WERI-Rb-1 (cell line): Measurements from ENCODE around the gene CA5B.
A peak's percentile ranks its signal among the peaks of the same experiment; 100 is the strongest.
"Not testable (repeated sequence)": the region's sequence is repeated elsewhere in the genome, so short reads cannot be mapped to it uniquely, and the experiment has no call there.

ENCODE experiments used
- DNase-seq: peaks from one replicate; pipeline ENCODE4 v3.0.0-alpha.2; 2020
- H3K27ac ChIP-seq: fragments of 250-450 bp; sonication (Bioruptor Pico); 2 replicates; pipeline ENCODE4 v1.5.1; 2020; ENCODE audit warnings: mild to moderate bottlenecking, moderate library complexity
- H3K27me3 ChIP-seq: fragments of 250-450 bp; sonication (Bioruptor Pico); 2 replicates; pipeline ENCODE4 v1.5.1; 2021; ENCODE audit warnings: mild to moderate bottlenecking, low read depth, moderate library complexity; ENCODE audit not compliant: insufficient read depth, severe bottlenecking
- H3K36me3 ChIP-seq: fragments of 250-450 bp; sonication (Bioruptor Pico); 2 replicates; pipeline ENCODE4 v1.5.1; 2020; ENCODE audit warnings: mild to moderate bottlenecking, moderate library complexity
- H3K4me3 ChIP-seq: 2 replicates; pipeline ENCODE4 v1.5.1; 2011; ENCODE audit warnings: low read depth, mild to moderate bottlenecking, control low read depth, low read length
- H3K9me3 ChIP-seq: fragments of 250-450 bp; sonication (Bioruptor Pico); 2 replicates; pipeline ENCODE4 v1.5.1; 2021; ENCODE audit warnings: mild to moderate bottlenecking, moderate library complexity; ENCODE audit not compliant: severe bottlenecking
- TF ChIP-seq, protein P1 (sequence below): IDR thresholded peaks from 2 replicates; pipeline ENCODE4 v1.5.1; 2011; ENCODE audit warnings: low read depth, mild to moderate bottlenecking, control low read depth, inconsistent platforms, low read length

The CA5B gene, protein sequence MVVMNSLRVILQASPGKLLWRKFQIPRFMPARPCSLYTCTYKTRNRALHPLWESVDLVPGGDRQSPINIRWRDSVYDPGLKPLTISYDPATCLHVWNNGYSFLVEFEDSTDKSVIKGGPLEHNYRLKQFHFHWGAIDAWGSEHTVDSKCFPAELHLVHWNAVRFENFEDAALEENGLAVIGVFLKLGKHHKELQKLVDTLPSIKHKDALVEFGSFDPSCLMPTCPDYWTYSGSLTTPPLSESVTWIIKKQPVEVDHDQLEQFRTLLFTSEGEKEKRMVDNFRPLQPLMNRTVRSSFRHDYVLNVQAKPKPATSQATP

GRCh38 chrX:15737959-15738902, at the start of gene CA5B:
Gene CA5B, plus strand, starts transcription at chrX:15738270. Its CDS starts 11,754 bp downstream, at chrX:15750024.
- Histone ChIP-seq H3K9me3 (no peaks in the 10 kb centered on the region), H3K4me3 (peak within 1 kb of the TSS; percentile 18), H3K27me3 (no peaks in the 10 kb centered on the region), H3K36me3 (no peaks in the 10 kb centered on the region), H3K27ac (no peak within 1 kb of the TSS)
- DNase-seq, result peak; percentile 89
- TF ChIP-seq, protein P1, sequence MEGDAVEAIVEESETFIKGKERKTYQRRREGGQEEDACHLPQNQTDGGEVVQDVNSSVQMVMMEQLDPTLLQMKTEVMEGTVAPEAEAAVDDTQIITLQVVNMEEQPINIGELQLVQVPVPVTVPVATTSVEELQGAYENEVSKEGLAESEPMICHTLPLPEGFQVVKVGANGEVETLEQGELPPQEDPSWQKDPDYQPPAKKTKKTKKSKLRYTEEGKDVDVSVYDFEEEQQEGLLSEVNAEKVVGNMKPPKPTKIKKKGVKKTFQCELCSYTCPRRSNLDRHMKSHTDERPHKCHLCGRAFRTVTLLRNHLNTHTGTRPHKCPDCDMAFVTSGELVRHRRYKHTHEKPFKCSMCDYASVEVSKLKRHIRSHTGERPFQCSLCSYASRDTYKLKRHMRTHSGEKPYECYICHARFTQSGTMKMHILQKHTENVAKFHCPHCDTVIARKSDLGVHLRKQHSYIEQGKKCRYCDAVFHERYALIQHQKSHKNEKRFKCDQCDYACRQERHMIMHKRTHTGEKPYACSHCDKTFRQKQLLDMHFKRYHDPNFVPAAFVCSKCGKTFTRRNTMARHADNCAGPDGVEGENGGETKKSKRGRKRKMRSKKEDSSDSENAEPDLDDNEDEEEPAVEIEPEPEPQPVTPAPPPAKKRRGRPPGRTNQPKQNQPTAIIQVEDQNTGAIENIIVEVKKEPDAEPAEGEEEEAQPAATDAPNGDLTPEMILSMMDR, result no peak

GRCh38 chrX:15694941-15695451, 43.1 kb upstream of the CA5B start:
- no peak for DNase-seq
- peaks cover 32% of the 10 kb centered on the region for H3K36me3 ChIP-seq
- TF ChIP-seq, protein P1, result no peak

GRCh38 chrX:15696516-15696915, 41.6 kb upstream of the CA5B start:
- TF ChIP-seq, protein P1, result no peak

More at GRCh38 chrX:15694941-15695451, 43.1 kb upstream of the CA5B start:
- Histone ChIP-seq H3K9me3 (no peaks in the 10 kb centered on the region), H3K4me3 (no peak overlapping the region), H3K27ac (no peak overlapping the region), H3K27me3 (no peaks in the 10 kb centered on the region)

DNA sequence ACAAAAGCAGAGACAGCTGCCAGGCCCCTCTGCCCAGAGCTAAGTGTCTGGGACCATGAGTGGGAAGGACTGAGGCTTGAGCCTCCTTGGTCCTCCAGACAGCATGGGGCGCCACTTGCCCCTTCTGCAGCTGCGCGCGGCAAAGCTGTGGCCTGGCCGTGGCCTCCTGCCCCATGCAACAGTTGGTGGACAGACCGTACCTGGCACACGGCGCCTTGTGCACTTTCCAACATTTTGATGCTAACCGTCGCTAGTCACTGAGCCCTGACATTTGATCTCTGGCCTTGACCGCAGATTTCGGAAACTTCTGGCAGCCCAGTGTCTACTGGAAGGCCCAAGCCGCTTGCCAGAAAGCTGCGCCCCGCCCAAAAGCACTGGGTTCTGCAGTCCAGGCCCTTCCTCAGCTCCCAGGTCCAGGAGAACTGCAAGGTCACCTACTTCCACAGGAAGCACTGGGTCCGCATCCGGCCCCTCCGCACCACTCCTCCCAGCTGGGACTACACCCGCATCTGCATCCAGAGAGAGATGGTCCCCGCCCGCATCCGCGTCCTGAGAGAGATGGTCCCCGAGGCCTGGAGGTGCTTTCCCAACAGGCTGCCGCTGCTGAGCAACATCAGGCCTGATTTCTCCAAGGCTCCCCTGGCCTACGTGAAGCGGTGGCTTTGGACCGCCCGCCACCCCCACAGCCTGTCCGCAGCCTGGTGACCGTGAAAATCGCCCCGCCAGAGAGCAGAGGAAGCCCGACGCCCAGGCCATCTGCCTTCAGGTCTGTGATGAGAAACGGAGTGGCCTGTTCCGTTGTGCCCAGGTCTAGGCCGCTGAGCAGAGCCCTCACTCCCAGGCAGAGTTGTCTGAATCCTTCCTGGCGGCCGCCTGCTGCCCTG, 35.3 kb upstream of the CA5B start:
- DNase-seq, result no peak
- H3K27me3 ChIP-seq, result no peaks in the 10 kb centered on the region
- TF ChIP-seq, protein P1, result no peak
- no peak overlapping the region for H3K4me3 ChIP-seq
- peaks cover 10% of the 10 kb centered on the region for H3K36me3 ChIP-seq
- H3K27ac ChIP-seq, result no peak overlapping the region
- H3K9me3 ChIP-seq, result no peaks in the 10 kb centered on the region

More at GRCh38 chrX:15696516-15696915, 41.6 kb upstream of the CA5B start:
- Histone ChIP-seq H3K27me3 (no peaks in the 10 kb centered on the region), H3K27ac (no peak overlapping the region), H3K9me3 (no peaks in the 10 kb centered on the region), H3K4me3 (no peak overlapping the region), H3K36me3 (peaks cover 27% of the 10 kb centered on the region)
- DNase-seq, result no peak

GRCh38 chrX:15703809-15704208, 34.3 kb upstream of the CA5B start:
- not testable (repeated sequence) for H3K4me3 ChIP-seq, H3K27ac ChIP-seq, H3K9me3 ChIP-seq, H3K27me3 ChIP-seq, DNase-seq, H3K36me3 ChIP-seq

DNA sequence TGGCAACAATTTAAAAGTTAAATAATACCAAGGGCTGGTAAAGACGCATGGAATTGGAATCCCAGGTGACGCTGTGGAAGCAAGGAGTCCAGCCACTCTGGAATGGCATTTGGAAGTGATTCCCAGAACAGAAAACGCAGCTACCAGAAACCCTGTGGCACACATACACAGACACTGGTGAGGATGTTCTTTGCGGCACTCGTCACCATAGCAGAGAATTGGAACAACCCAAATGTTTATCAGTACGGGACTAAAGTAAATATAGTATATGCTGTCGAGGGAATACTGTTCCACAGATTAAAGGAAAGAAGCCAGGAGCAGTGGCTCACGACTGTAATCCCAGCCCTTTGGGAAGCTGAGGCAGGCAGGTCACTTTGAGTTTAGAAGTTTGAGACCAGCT, 33.8 kb upstream of the CA5B start:
- not testable (repeated sequence) for H3K9me3 ChIP-seq, DNase-seq, H3K4me3 ChIP-seq, H3K27ac ChIP-seq, H3K36me3 ChIP-seq, H3K27me3 ChIP-seq
